NCI-H510A treated with DMSO at 0.1 percent for 48 hours (cell line): ENCODE data around the gene OLFML1.
A peak's percentile ranks its signal among the peaks of the same experiment; 100 is the strongest.

ENCODE experiments used
- DNase-seq: peaks from one replicate; lab custom pipeline; 2025; lab: John Stamatoyannopoulos, UW

Gene OLFML1

GRCh38 chr11:7532405-7533145, 47.3 kb downstream of the OLFML1 start:
- DNase-seq = no peak

- DNase-seq = no peak
Measured at GRCh38 chr11:7533199-7534041, 48.1 kb downstream of the OLFML1 start.

- DNase-seq = no peak
Measured at GRCh38 chr11:7534042-7534378, 48.7 kb downstream of the OLFML1 start.

GRCh38 chr11:7536100-7536499, 50.8 kb downstream of the OLFML1 start:
- no peak for DNase-seq

GRCh38 chr11:7537265-7537664, 52.0 kb downstream of the OLFML1 start:
- no peak for DNase-seq

- DNase-seq = no peak
Measured at GRCh38 chr11:7538031-7538430, 52.7 kb downstream of the OLFML1 start.

- DNase-seq = no peak
Measured at GRCh38 chr11:7538466-7539454, 53.5 kb downstream of the OLFML1 start.

- no peak for DNase-seq
Measured at GRCh38 chr11:7540830-7541555, 55.7 kb downstream of the OLFML1 start.

GRCh38 chr11:7543302-7543701, 58.0 kb downstream of the OLFML1 start:
- DNase-seq = no peak

- DNase-seq = no peak
Measured at GRCh38 chr11:7544021-7544420, 58.7 kb downstream of the OLFML1 start.

- DNase-seq = no peak
Measured at GRCh38 chr11:7545611-7546010, 60.3 kb downstream of the OLFML1 start.

GRCh38 chr11:7546324-7546791, 61.1 kb downstream of the OLFML1 start:
- DNase-seq = no peak

GRCh38 chr11:7547687-7548086, 62.4 kb downstream of the OLFML1 start:
- DNase-seq = no peak

- peak; percentile 13 for DNase-seq
Measured at GRCh38 chr11:7548659-7549274, 63.5 kb downstream of the OLFML1 start.

- DNase-seq = no peak
Measured at GRCh38 chr11:7549681-7550080, 64.4 kb downstream of the OLFML1 start.

- no peak for DNase-seq
Measured at GRCh38 chr11:7551571-7551970, 66.3 kb downstream of the OLFML1 start.

- no peak for DNase-seq
Measured at GRCh38 chr11:7552666-7553065, 67.4 kb downstream of the OLFML1 start.

- DNase-seq = no peak
Measured at GRCh38 chr11:7555052-7555699, 69.9 kb downstream of the OLFML1 start.

- no peak for DNase-seq
Measured at GRCh38 chr11:7558046-7558445, 72.7 kb downstream of the OLFML1 start.
